NCI-H187 treated with DMSO at 0.1 percent for 48 hours (cell line): ENCODE results near the gene GPR17.

Experiments used
- DNase-seq: peaks from one replicate; lab custom pipeline; 2025; lab: John Stamatoyannopoulos, UW

The GPR17 gene

GRCh38 chr2:127629637-127630036 lies 16.3 kb upstream of the GPR17 start:
- DNase-seq, result no peak

- no peak for DNase-seq
Observed at GRCh38 chr2:127630096-127630863, 15.7 kb upstream of the GPR17 start.

GRCh38 chr2:127630864-127631540 lies 15.0 kb upstream of the GPR17 start:
- DNase-seq, result no peak

- no peak for DNase-seq
Observed at GRCh38 chr2:127631541-127631996, 14.4 kb upstream of the GPR17 start.

- DNase-seq, result no peak
Observed at GRCh38 chr2:127631997-127632581, 13.9 kb upstream of the GPR17 start.

GRCh38 chr2:127632592-127633489 lies 13.1 kb upstream of the GPR17 start:
- DNase-seq, result no peak

- no peak for DNase-seq
Observed at GRCh38 chr2:127633556-127634065, 12.3 kb upstream of the GPR17 start.

- DNase-seq, result no peak
Observed at GRCh38 chr2:127634066-127634617, 11.8 kb upstream of the GPR17 start.

- no peak for DNase-seq
Observed at GRCh38 chr2:127634626-127635379, 11.2 kb upstream of the GPR17 start.

- DNase-seq, result no peak
Observed at GRCh38 chr2:127635380-127636237, 10.3 kb upstream of the GPR17 start.

GRCh38 chr2:127636248-127637235 lies 9.4 kb upstream of the GPR17 start:
- DNase-seq, result no peak

- DNase-seq, result no peak
Observed at GRCh38 chr2:127637236-127637630, 8.7 kb upstream of the GPR17 start.

GRCh38 chr2:127637725-127638252 lies 8.2 kb upstream of the GPR17 start:
- no peak for DNase-seq

- DNase-seq, result no peak
Observed at GRCh38 chr2:127638361-127639110, 7.4 kb upstream of the GPR17 start.

GRCh38 chr2:127639111-127639474 lies 6.9 kb upstream of the GPR17 start:
- DNase-seq, result no peak

- no peak for DNase-seq
Observed at GRCh38 chr2:127640082-127641072, 5.6 kb upstream of the GPR17 start.
